Left lung (tissue), 10 donors: ENCODE results near the gene NUDT14. TPM values are rescaled to one million over a fixed set of nuclear protein-coding genes. Genes with fewer than 3 reads are reported as not detected.
A peak's percentile ranks its signal among the peaks of the same experiment; 100 is the strongest.

ENCODE experiments used
- ATAC-seq: fragments of 200-7000 bp; cut with Tn5 transposase; one replicate; pipeline ENCODE4 v1.9.1; 2020; ENCODE audit warnings: moderate library complexity
- DNase-seq, 4 donors: peaks; one replicate each; pipeline ENCODE4 v3.0.0-alpha.2; 2013 to 2020
- H3K27ac ChIP-seq, 2 donors: fragments of 200-600 bp; sonication (generic) in 1 of 2; one replicate each; pipeline versions ENCODE4 v1.5.0 to v1.8.0; 2020 to 2021
- H3K27me3 ChIP-seq, 2 donors: fragments of 200-600 bp; sonication (generic) in 1 of 2; one replicate each; pipeline versions ENCODE4 v1.5.0 to v1.8.0; 2020 to 2021
- H3K36me3 ChIP-seq, 2 donors: fragments of 200-600 bp; sonication (generic) in 1 of 2; one replicate each; pipeline versions ENCODE4 v1.5.0 to v1.8.0; 2020 to 2021
- H3K4me1 ChIP-seq, 2 donors: fragments of 200-600 bp; one replicate each; pipeline ENCODE4 v1.8.0; 2021
- H3K4me3 ChIP-seq, 2 donors: fragments of 200-600 bp; sonication (generic) in 1 of 2; one replicate each; pipeline versions ENCODE4 v1.5.0 to v1.8.0; 2020 to 2021; ENCODE audit warnings: mild to moderate bottlenecking in 1 of 2
- H3K9me3 ChIP-seq, 2 donors: fragments of 200-600 bp; sonication (generic) in 1 of 2; one replicate each; pipeline versions ENCODE4 v1.5.0 to v1.8.0; 2020 to 2021
- CTCF ChIP-seq, 2 donors: fragments of 200-600 bp; sonication (generic) in 1 of 2; IDR thresholded peaks; one replicate each; pipeline versions ENCODE4 v1.5.0 to v1.8.0; 2021; ENCODE audit warnings: antibody characterized with exemption in 2 of 2
- intact Hi-C, 2 donors: fragments of 100-400 bp; cut with DNase I; formaldehyde crosslinking; loops; one replicate each; pipeline versions ENCODE4 v1.11.2 to v1.14.2; 2022
- polyA plus RNA-seq, 6 donors: library from polyadenylated mRNA; unstranded; fragments of 120-200 nt; gene quantifications; one replicate each; pipeline ENCODE4 v1.2.1, GENCODE V29; 2013; ENCODE audit not compliant: insufficient read length in 6 of 6
- total RNA-seq, 2 donors: library from RNA; stranded (reverse); fragmentation: NEBNext Ultra II Directional; extraction: Animal tissue kit (Norgen Biotek cat#: 25700); gene quantifications; one replicate each; pipeline ENCODE4 v1.2.1, GENCODE V29; 2021
- donor health status: DM: no; HTN: yes; CAD: no.
- donor health status: DM: no; HTN: no; CAD: no.

The NUDT14 gene
- total and polyA plus RNA-seq, 8 donors, result 22.4 to 77.5 (median 34.7) TPM

GRCh38 chr14:105146181-105146975 is 34.7 kb downstream of the NUDT14 start:
- H3K4me3 ChIP-seq, result no peak overlapping the region
- DNase-seq (peak in 2 of 4 donors; percentile 15 to 75), ATAC-seq (no peak)
- no peak for TF ChIP-seq CTCF (IDR thresholded peaks at IDR 0.05)
- H3K27ac ChIP-seq, result no peak overlapping the region
- no peaks in the 10 kb centered on the region for H3K4me1 ChIP-seq
- no peaks in the 10 kb centered on the region for H3K9me3 ChIP-seq
- H3K36me3 ChIP-seq, result peaks cover 0 to 70% of the 10 kb centered on the region in 2 donors
- H3K27me3 ChIP-seq, result no peaks in the 10 kb centered on the region
- intact Hi-C loops, result no loop called here

- H3K36me3 ChIP-seq, result peaks cover 0 to 75% of the 10 kb centered on the region in 2 donors
- no peak for TF ChIP-seq CTCF (IDR thresholded peaks at IDR 0.05)
- no peak for ATAC-seq
- intact Hi-C loops, result no loop called here
- no peak overlapping the region for H3K27ac ChIP-seq
- H3K4me3 ChIP-seq, result no peak overlapping the region
- peaks cover 0 to 3% of the 10 kb centered on the region in 2 donors for H3K9me3 ChIP-seq
- H3K4me1 ChIP-seq, result no peaks in the 10 kb centered on the region
- peak in 2 of 4 donors; percentile 25 to 72 for DNase-seq
- H3K27me3 ChIP-seq, result no peaks in the 10 kb centered on the region
These were observed 35.5 kb downstream of the NUDT14 start for GRCh38 chr14:105145381-105146180.

GRCh38 chr14:105144666-105145380 is 36.3 kb downstream of the NUDT14 start:
- Histone ChIP-seq H3K36me3 (peaks cover 0 to 75% of the 10 kb centered on the region in 2 donors), H3K4me3 (no peak overlapping the region), H3K27me3 (no peaks in the 10 kb centered on the region), H3K9me3 (peaks cover 0 to 11% of the 10 kb centered on the region in 2 donors), H3K4me1 (no peaks in the 10 kb centered on the region), H3K27ac (no peak overlapping the region)
- TF ChIP-seq CTCF (IDR thresholded peaks at IDR 0.05), result no peak
- DNase-seq, result peak in 2 of 4 donors; percentile 22 to 70
- intact Hi-C loops, result no loop called here
- no peak for ATAC-seq

- no peaks in the 10 kb centered on the region for H3K4me1 ChIP-seq
- peak in 2 of 4 donors; percentile 16 to 50 for DNase-seq
- ATAC-seq, result no peak
- H3K9me3 ChIP-seq, result peaks cover 0 to 17% of the 10 kb centered on the region in 2 donors
- no peak for TF ChIP-seq CTCF (IDR thresholded peaks at IDR 0.05)
- H3K27me3 ChIP-seq, result no peaks in the 10 kb centered on the region
- intact Hi-C loops, result no loop called here
- H3K4me3 ChIP-seq, result no peak overlapping the region
- H3K27ac ChIP-seq, result no peak overlapping the region
- H3K36me3 ChIP-seq, result peaks cover 0 to 75% of the 10 kb centered on the region in 2 donors
These were observed 37.0 kb downstream of the NUDT14 start for GRCh38 chr14:105144026-105144665.
